ENCODE data around the gene SH3BP4.

Gene SH3BP4

GRCh38 chr2:235082578-235083338, 130.9 kb downstream of the SH3BP4 start:
- no peak for DNase-seq (ENCODE audit: low read depth)
- no peak for TF ChIP-seq CTCF (IDR thresholded peaks at IDR 0.05; ENCODE audit: control insufficient read depth, insufficient read depth, low read depth, low read length, missing control alignments)
- no peak overlapping the region for H3K4me3 ChIP-seq (ENCODE audit: control insufficient read depth, low read depth, low read length)

GRCh38 chr2:235083822-235084221, 132.0 kb downstream of the SH3BP4 start:
- no peak overlapping the region for H3K4me3 ChIP-seq (ENCODE audit: control insufficient read depth, low read depth, low read length)
- TF ChIP-seq CTCF (IDR thresholded peaks at IDR 0.05; ENCODE audit: control insufficient read depth, insufficient read depth, low read depth, low read length, missing control alignments), result no peak
- no peak for DNase-seq (ENCODE audit: low read depth)

DNA sequence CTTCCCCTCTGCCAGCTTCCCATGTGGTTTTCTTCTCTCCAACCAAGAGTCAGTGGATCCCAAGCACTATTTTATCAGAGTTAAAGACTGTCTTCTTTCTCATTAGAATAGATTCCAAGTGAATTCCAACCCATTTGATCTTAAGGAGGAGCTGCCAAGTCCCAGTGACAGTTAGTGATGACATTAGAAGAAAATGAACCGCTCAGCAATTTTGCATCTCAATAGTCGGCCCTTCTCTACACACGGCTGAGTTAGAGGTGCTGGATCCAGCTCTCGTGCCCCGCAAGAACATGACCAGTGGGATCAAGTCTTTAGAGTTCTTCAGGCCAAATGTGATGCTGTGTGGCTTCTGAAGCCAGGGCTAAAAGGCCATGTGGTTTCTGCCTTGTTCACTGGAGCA, 132.6 kb downstream of the SH3BP4 start:
- no peak for DNase-seq (ENCODE audit: low read depth)
- no peak for TF ChIP-seq CTCF (IDR thresholded peaks at IDR 0.05; ENCODE audit: control insufficient read depth, insufficient read depth, low read depth, low read length, missing control alignments)
- H3K4me3 ChIP-seq (ENCODE audit: control insufficient read depth, low read depth, low read length), result no peak overlapping the region

GRCh38 chr2:235085476-235085875, 133.7 kb downstream of the SH3BP4 start:
- no peak for DNase-seq (ENCODE audit: low read depth)
- H3K4me3 ChIP-seq (ENCODE audit: control insufficient read depth, low read depth, low read length), result no peak overlapping the region
- TF ChIP-seq CTCF (IDR thresholded peaks at IDR 0.05; ENCODE audit: control insufficient read depth, insufficient read depth, low read depth, low read length, missing control alignments), result no peak

DNA sequence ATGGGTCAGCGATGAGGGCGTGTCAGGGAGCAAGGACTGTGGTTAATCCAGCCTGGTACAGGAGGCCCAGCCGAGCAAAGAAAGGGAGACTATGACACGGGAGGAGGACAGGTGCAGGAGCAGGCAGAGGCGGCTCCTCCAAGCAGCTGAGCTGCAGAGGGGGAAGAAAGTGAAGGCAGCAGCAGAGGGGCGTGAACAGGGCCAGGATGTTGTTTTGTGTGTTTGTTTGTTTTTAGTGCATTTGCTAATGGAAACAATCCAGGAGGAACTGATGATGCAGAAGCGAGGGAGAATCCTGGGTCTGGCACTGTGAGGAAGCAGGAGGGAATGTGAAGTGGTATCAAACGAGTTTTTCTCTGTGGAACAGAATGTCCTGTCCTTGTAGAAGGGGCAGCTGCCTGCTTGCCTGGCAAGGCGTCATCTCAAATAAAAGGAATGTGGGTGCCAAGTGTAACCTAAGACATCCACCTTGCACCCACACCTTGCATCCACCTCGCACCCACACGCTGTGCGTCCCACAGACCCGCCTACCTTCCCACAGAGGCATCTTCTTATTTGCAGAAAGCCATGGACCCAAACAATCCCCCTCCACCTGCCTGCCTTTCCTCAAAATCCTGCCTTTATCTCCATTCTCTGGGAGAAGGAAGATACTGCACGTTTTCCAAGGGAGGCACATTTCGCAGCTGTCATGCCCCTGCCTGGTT, 134.8 kb downstream of the SH3BP4 start:
- no peak for TF ChIP-seq CTCF (IDR thresholded peaks at IDR 0.05; ENCODE audit: control insufficient read depth, insufficient read depth, low read depth, low read length, missing control alignments)
- DNase-seq (ENCODE audit: low read depth), result no peak
- no peak overlapping the region for H3K4me3 ChIP-seq (ENCODE audit: control insufficient read depth, low read depth, low read length)

GRCh38 chr2:235087832-235088495, 136.1 kb downstream of the SH3BP4 start:
- no peak overlapping the region for H3K4me3 ChIP-seq (ENCODE audit: control insufficient read depth, low read depth, low read length)
- no peak for TF ChIP-seq CTCF (IDR thresholded peaks at IDR 0.05; ENCODE audit: control insufficient read depth, insufficient read depth, low read depth, low read length, missing control alignments)
- DNase-seq (ENCODE audit: low read depth), result no peak

Data from AG09309 (cell line).